Smooth muscle cell (in vitro differentiated cells): Measurements from ENCODE around the gene PODXL. TPM values are rescaled to one million over a fixed set of nuclear protein-coding genes. Genes with fewer than 3 reads are reported as not detected.

ENCODE experiments used
- DNase-seq: peaks from one replicate; lab custom pipeline; 2025; ENCODE audit not compliant: unreplicated experiment; lab: John Stamatoyannopoulos, UW
- H2AFZ ChIP-seq: fragments of 200-600 bp; sonication (generic); 2 replicates; pipeline ENCODE4 v1.6.0; 2016; ENCODE audit warnings: antibody characterized with exemption, low read depth, mild to moderate bottlenecking
- H3F3A ChIP-seq: fragments of 200-600 bp; sonication (generic); 2 replicates; pipeline ENCODE4 v1.6.0; 2017; ENCODE audit warnings: antibody characterized with exemption, low read depth
- H3K27ac ChIP-seq: fragments of 200-600 bp; sonication (generic); 2 replicates; pipeline ENCODE4 v1.5.1; 2016; ENCODE audit warnings: low read depth, mild to moderate bottlenecking
- H3K27me3 ChIP-seq: fragments of 200-600 bp; sonication (generic); 2 replicates; pipeline ENCODE4 v1.6.1; 2016; ENCODE audit warnings: low read depth, mild to moderate bottlenecking
- H3K36me3 ChIP-seq: fragments of 200-600 bp; sonication (generic); 2 replicates; pipeline ENCODE4 v1.5.1; 2016; ENCODE audit warnings: low read depth
- H3K4me1 ChIP-seq: fragments of 200-600 bp; sonication (generic); 2 replicates; pipeline ENCODE4 v1.5.1; 2016; ENCODE audit warnings: low read depth
- H3K4me2 ChIP-seq: fragments of 200-600 bp; sonication (generic); 2 replicates; pipeline ENCODE4 v1.6.0; 2016; ENCODE audit warnings: mild to moderate bottlenecking
- H3K4me3 ChIP-seq: fragments of 200-600 bp; sonication (generic); 2 replicates; pipeline ENCODE4 v1.5.1; 2016; ENCODE audit warnings: mild to moderate bottlenecking
- H3K79me2 ChIP-seq: fragments of 200-600 bp; sonication (generic); 2 replicates; pipeline ENCODE4 v1.6.0; 2016; ENCODE audit warnings: low read depth, mild to moderate bottlenecking
- H3K9ac ChIP-seq: fragments of 200-600 bp; sonication (generic); 2 replicates; pipeline ENCODE4 v1.6.0; 2016; ENCODE audit warnings: low read depth
- H3K9me3 ChIP-seq: fragments of 200-600 bp; sonication (generic); replicated peaks from 2 replicates; pipeline ENCODE4 v1.5.1; 2016; ENCODE audit warnings: low read depth
- H4K20me1 ChIP-seq: fragments of 200-600 bp; sonication (generic); 2 replicates; pipeline ENCODE4 v1.6.0; 2016; ENCODE audit warnings: low read depth
- WGBS: methylation state at CpG from one replicate; pipeline ENCODE4 v1.1.7; 2016; ENCODE audit warnings: low lambda C conversion rate; 5-methylcytosine and 5-hydroxymethylcytosine counted together
- polyA plus RNA-seq: library from polyadenylated mRNA; unstranded; fragments of >200 nt; fragmentation: Nextera tagmentation; extraction: Ambion mirVana; gene quantifications from 2 replicates; pipeline ENCODE4 v1.2.1, GENCODE V29; 2016
- total RNA-seq: library from RNA; depleted of rRNA; stranded (reverse); fragments of >200 nt; gene quantifications from 2 replicates; pipeline ENCODE4 v1.2.3, GENCODE V29; 2014
- TF ChIP-seq, protein P1 (sequence below): fragments of 200-600 bp; sonication (generic); IDR thresholded peaks from 2 replicates; pipeline ENCODE4 v1.5.1; 2017; ENCODE audit warnings: borderline replicate concordance, mild to moderate bottlenecking, antibody characterized with exemption; ENCODE audit not compliant: insufficient read depth, poor library complexity, severe bottlenecking

Gene PODXL
- total and polyA plus RNA-seq, 2 experiments from 2014 or later: 2.1 to 10.8 TPM

DNA sequence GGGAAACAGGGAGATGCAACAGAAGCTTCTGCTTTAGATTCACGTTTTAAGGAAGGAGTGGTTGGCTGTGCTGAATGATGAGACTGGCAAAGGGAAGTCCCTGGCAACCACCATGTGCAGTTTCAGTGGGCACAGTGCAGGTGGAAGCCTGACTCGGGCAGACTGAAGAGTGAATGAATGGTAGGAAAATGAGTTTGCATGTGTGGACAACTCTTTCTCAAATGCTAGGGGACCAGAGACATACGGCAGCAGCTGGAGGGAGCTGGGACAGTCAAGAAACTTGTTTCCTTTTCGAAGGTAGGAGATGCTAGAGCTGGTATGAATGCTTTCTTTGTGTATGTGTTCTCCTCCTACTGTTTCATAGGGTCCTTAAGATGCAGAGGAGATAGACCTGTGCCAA is 29.0 kb downstream of the PODXL start:
- Histone ChIP-seq H3K27ac (no peak overlapping the region), H3K79me2 (no peaks in the 10 kb centered on the region), H3F3A (no peaks in the 10 kb centered on the region), H3K4me3 (no peak overlapping the region), H3K4me2 (no peak overlapping the region), H3K4me1 (no peaks in the 10 kb centered on the region), H3K9me3 (no peaks in the 10 kb centered on the region), H4K20me1 (no peaks in the 10 kb centered on the region), H3K27me3 (no peaks in the 10 kb centered on the region), H2AFZ (no peak overlapping the region), H3K9ac (no peak overlapping the region), H3K36me3 (no peaks in the 10 kb centered on the region)
- 63% methylated on average over 4 of the region's 4 CpGs for WGBS
- no peak for DNase-seq
- TF ChIP-seq, protein P1, sequence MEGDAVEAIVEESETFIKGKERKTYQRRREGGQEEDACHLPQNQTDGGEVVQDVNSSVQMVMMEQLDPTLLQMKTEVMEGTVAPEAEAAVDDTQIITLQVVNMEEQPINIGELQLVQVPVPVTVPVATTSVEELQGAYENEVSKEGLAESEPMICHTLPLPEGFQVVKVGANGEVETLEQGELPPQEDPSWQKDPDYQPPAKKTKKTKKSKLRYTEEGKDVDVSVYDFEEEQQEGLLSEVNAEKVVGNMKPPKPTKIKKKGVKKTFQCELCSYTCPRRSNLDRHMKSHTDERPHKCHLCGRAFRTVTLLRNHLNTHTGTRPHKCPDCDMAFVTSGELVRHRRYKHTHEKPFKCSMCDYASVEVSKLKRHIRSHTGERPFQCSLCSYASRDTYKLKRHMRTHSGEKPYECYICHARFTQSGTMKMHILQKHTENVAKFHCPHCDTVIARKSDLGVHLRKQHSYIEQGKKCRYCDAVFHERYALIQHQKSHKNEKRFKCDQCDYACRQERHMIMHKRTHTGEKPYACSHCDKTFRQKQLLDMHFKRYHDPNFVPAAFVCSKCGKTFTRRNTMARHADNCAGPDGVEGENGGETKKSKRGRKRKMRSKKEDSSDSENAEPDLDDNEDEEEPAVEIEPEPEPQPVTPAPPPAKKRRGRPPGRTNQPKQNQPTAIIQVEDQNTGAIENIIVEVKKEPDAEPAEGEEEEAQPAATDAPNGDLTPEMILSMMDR: no peak

DNA sequence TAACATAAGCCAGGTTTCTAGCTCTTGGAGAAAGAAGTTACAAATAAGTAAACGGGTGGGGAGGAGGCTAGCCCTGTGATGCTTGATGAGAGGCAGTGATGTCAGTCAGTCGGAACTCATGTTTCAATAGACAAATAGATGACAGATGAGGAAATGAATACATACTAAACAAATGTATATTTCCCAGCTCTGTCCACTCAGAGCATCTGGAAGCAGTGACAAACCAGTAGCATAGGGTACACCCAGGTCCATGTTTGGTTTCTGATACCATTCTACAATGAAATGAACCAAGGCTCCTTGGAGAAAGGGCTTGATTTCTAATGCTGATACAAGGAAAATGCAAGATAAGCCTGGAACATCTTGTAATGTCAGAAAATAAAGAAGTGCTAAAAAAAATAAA is 30.6 kb downstream of the PODXL start:
- H3K4me2 ChIP-seq: no peak overlapping the region
- H3K9me3 ChIP-seq: no peaks in the 10 kb centered on the region
- no peak overlapping the region for H2AFZ ChIP-seq
- H3K4me1 ChIP-seq: no peaks in the 10 kb centered on the region
- DNase-seq: no peak
- WGBS: 96% methylated on average over 2 of the region's 2 CpGs
- no peaks in the 10 kb centered on the region for H3K27me3 ChIP-seq
- H3F3A ChIP-seq: no peaks in the 10 kb centered on the region
- no peak overlapping the region for H3K27ac ChIP-seq
- no peaks in the 10 kb centered on the region for H4K20me1 ChIP-seq
- no peaks in the 10 kb centered on the region for H3K36me3 ChIP-seq
- H3K9ac ChIP-seq: no peak overlapping the region
- H3K4me3 ChIP-seq: no peak overlapping the region
- TF ChIP-seq, protein P1: no peak
- no peaks in the 10 kb centered on the region for H3K79me2 ChIP-seq

DNA sequence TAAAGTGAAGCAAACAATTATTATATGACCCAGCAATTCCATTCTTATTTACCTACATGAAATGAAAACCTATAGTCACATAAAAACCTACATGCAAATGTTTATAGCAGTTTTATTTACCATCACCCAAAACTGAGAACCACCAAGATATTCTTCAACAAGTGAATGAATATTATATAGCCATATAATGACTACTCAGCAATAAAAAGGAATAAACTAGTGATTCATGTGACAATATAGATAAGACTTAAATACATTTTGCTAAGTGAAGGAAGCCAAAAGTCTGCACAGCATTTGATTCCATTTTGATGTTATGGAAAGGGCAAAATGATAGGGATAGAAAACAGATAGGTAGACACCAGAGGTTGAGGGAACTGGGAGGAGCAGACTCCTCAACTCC is 31.7 kb downstream of the PODXL start:
- TF ChIP-seq, protein P1: no peak
- Histone ChIP-seq H2AFZ (no peak overlapping the region), H3K9me3 (no peaks in the 10 kb centered on the region), H3K9ac (no peak overlapping the region), H3K36me3 (no peaks in the 10 kb centered on the region), H3K27me3 (no peaks in the 10 kb centered on the region), H3F3A (no peaks in the 10 kb centered on the region), H3K4me2 (no peak overlapping the region), H4K20me1 (no peaks in the 10 kb centered on the region), H3K79me2 (no peaks in the 10 kb centered on the region), H3K27ac (no peak overlapping the region), H3K4me1 (no peaks in the 10 kb centered on the region), H3K4me3 (no peak overlapping the region)
- no peak for DNase-seq

DNA sequence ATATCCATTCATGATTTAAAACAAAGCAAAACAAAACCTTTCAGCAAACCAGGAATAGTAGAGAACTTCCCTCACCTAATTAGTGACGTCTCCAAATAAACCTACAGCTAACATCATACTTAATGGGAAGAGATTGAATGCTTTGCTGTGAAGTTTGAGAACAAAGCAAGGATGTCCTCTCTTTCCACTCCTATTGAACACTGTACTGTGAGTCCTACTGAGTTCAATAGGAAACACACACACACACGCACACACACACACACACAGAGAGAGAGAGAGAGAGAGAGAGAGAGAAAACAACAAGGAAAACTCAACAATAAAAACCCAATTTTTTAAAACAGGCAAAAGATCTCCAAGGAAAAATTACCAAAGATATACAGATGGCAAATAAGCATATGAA is 32.3 kb downstream of the PODXL start:
- Histone ChIP-seq H3K9me3 (no peaks in the 10 kb centered on the region), H3K79me2 (no peaks in the 10 kb centered on the region), H3K27me3 (no peaks in the 10 kb centered on the region), H3K4me1 (no peaks in the 10 kb centered on the region), H3F3A (no peaks in the 10 kb centered on the region), H3K4me3 (no peak overlapping the region), H3K36me3 (no peaks in the 10 kb centered on the region), H3K4me2 (no peak overlapping the region), H2AFZ (no peak overlapping the region), H4K20me1 (no peaks in the 10 kb centered on the region), H3K27ac (no peak overlapping the region), H3K9ac (no peak overlapping the region)
- DNase-seq: no peak
- TF ChIP-seq, protein P1: no peak
- 47% methylated on average over 2 of the region's 2 CpGs for WGBS
